Fibroblast of the aortic adventitia (primary cell): ENCODE data around the gene GPC5. TPM values are rescaled to one million over a fixed set of nuclear protein-coding genes. Genes with fewer than 3 reads are reported as not detected.

Source experiments
- DNase-seq: peaks from one replicate; pipeline ENCODE4 v3.0.0-alpha.2; 2010; ENCODE audit warnings: low read depth
- H3K4me3 ChIP-seq: 2 replicates; pipeline ENCODE4 v1.5.1; 2011; ENCODE audit warnings: low read depth, mild to moderate bottlenecking, control low read depth, low read length, moderate library complexity
- total RNA-seq: library from RNA; depleted of rRNA; stranded (reverse); fragments of >200 nt; gene quantifications from 2 replicates; pipeline ENCODE4 v1.2.3, GENCODE V29; 2012; ENCODE audit warnings: low replicate concordance
- TF ChIP-seq, protein P1 (sequence below): IDR thresholded peaks from 2 replicates; pipeline ENCODE4 v1.5.1; 2011; ENCODE audit warnings: mild to moderate bottlenecking, low read length, control low read depth, inconsistent platforms; ENCODE audit not compliant: insufficient read depth

Gene GPC5
- total RNA-seq, 1 donor: 0.18 TPM

DNA sequence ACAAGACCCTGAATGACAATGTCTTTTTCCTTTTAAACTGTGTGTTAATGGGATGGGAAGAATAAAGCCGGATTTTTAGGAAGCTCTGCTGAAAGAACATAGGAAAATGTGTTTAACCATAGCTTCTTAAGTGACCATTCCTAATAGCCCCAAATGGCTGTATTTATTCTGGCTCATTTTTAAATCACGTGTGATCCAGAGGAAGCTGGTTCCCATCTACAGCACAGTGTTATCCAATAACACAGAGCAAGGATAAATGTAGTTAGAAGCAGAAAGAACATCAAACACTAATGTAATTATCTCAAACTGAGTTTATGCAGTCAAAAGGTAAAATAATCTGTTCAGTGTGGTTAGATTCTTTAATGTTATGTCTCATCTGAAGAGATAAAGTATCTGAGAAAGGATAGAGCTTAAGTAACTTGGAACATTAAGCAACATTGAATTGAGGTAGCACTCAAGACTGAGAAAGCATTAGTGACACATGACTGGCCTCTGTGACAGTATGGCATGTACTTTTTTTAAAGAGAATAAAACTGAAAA lies 853.3 kb downstream of the GPC5 start:
- no peak for DNase-seq
- TF ChIP-seq, protein P1, sequence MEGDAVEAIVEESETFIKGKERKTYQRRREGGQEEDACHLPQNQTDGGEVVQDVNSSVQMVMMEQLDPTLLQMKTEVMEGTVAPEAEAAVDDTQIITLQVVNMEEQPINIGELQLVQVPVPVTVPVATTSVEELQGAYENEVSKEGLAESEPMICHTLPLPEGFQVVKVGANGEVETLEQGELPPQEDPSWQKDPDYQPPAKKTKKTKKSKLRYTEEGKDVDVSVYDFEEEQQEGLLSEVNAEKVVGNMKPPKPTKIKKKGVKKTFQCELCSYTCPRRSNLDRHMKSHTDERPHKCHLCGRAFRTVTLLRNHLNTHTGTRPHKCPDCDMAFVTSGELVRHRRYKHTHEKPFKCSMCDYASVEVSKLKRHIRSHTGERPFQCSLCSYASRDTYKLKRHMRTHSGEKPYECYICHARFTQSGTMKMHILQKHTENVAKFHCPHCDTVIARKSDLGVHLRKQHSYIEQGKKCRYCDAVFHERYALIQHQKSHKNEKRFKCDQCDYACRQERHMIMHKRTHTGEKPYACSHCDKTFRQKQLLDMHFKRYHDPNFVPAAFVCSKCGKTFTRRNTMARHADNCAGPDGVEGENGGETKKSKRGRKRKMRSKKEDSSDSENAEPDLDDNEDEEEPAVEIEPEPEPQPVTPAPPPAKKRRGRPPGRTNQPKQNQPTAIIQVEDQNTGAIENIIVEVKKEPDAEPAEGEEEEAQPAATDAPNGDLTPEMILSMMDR: no peak
- no peak overlapping the region for H3K4me3 ChIP-seq

DNA sequence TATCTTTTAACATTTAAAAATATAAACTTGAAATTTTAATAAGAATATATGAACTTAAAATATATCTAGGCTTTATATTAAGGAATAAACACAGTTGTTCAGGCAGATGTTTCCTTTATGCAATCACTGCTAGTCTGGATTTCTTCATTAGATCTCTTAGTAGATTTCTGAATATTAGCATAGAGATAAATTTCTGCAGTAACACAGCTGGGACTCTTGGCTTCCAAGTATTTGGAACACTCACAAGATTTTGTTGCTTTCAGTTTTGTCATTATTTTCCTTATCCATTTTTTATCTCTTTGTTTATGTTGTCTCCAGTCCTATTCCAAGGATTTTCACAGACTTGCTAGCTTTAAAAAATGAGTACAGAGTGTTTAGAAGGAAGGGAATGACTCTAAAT lies 857.1 kb downstream of the GPC5 start:
- DNase-seq: peak; percentile 5
- TF ChIP-seq, protein P1: no peak
- no peak overlapping the region for H3K4me3 ChIP-seq

DNA sequence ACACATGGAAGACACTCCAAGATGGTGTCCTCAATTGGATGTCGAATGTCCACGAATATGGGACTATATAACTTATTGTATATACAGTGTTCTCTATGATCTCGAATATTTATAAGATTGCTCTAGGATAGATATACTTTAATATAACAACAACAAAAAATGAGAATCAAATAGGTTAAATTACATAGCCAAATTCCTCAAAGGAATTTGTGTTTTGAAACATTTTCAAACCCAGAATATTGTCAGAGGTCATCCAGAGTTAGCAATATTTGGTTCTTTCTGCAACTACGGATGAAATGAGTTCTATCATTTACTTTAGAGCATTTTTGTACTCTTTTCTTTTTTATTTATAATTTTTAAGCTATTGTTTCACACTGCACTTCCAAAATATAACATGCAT lies 857.8 kb downstream of the GPC5 start:
- H3K4me3 ChIP-seq: no peak overlapping the region
- TF ChIP-seq, protein P1: no peak
- DNase-seq: no peak

DNA sequence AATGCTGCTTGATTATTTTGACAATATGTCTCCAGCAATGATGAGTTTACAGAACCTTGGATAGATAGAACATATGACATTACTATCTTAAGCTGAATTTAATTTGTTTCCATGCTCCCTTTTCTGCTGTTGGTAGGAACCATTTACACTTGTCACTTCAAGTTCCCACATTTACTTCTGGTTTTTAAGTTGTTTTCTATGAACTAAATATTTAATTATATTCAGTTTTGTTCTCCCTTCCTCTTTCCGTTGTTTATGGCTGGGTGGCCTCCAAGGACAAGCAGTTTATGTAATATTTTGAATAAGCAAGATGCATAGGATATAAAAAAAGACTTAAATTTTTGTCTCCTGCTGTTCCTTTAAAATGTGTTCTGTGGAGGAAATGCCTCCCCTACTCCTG lies 860.6 kb downstream of the GPC5 start:
- H3K4me3 ChIP-seq: no peak overlapping the region
- no peak for DNase-seq
- TF ChIP-seq, protein P1: no peak

DNA sequence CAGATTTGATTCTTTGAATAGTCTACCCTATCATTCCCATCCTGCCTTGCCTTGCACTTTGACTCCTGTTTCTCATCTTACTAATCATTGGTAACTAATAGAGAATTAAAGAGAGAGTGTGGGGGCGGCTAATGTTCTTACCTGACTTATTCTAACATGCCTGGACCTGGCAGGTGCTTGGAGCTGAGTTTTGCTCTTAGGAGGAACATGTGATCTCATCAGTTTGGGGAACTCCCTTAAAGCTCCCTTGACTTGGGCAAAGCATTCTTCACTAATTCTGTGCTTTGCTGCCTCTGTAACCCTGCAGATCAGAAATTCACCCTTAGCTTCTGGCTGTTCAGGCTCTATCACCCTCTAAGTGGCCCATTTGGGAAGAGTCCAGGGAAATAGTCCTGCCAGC lies 861.1 kb downstream of the GPC5 start:
- TF ChIP-seq, protein P1: no peak
- no peak overlapping the region for H3K4me3 ChIP-seq
- DNase-seq: no peak

DNA sequence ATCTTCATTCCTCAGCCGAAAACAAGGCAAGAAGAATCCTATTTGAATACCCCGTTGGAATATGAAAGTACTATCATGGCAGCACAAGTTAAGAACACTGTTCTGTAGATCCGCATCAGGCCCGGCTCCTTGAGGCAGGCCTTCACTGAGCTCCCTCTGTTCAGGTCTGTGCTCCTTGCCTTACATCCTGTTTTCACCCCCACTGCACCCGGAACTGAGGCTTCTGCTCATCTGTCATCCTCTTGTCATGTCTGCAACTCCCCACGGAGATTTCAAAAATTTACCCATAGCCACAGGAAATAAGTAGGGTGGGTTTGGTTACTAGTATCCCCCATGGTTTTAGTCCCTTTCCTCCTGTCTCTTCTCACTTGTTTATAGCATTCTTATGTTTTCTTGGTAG lies 861.9 kb downstream of the GPC5 start:
- no peak overlapping the region for H3K4me3 ChIP-seq
- TF ChIP-seq, protein P1: no peak
- DNase-seq: no peak
